OCI-LY1 (cell line): ENCODE measurements around the gene FOXJ3.

Source experiments
- CTCF ChIP-seq: fragments of 200-600 bp; sonication (generic), shearing (Covaris generic); IDR thresholded peaks from 2 replicates; pipeline ENCODE4 v1.5.1; 2017; ENCODE audit warnings: mild to moderate bottlenecking, antibody characterized with exemption, low read length, moderate library complexity, mixed read lengths
- EZH2 ChIP-seq: fragments of 200-600 bp; sonication (generic), shearing (Covaris generic); IDR thresholded peaks from 2 replicates; pipeline ENCODE4 v1.8.0; 2017; ENCODE audit warnings: borderline replicate concordance, mixed run types, mild to moderate bottlenecking, antibody characterized with exemption, low read length, moderate library complexity, mixed read lengths

GRCh38 chr1:42181687-42182086 lies 153.3 kb downstream of the FOXJ3 start:
- no peak for TF ChIP-seq CTCF
- TF ChIP-seq EZH2 = no peak
